ENCODE data around the gene XXYLT1.

The XXYLT1 gene

GRCh38 chr3:195266428-195266827 is 4.5 kb downstream of the XXYLT1 start:
- DNase-seq: no peak

GRCh38 chr3:195265363-195265976 is 5.5 kb downstream of the XXYLT1 start:
- DNase-seq: no peak

GRCh38 chr3:195263925-195264600 is 6.9 kb downstream of the XXYLT1 start:
- DNase-seq: no peak

GRCh38 chr3:195263193-195263924 is 7.6 kb downstream of the XXYLT1 start:
- peak; percentile 59 for DNase-seq

- DNase-seq: no peak
Observed at GRCh38 chr3:195261925-195262324, 9.0 kb downstream of the XXYLT1 start.

- DNase-seq: peak; percentile 71
Observed at GRCh38 chr3:195260280-195260905, 10.6 kb downstream of the XXYLT1 start.

GRCh38 chr3:195259475-195260279 is 11.3 kb downstream of the XXYLT1 start:
- DNase-seq: peak; percentile 76

- no peak for DNase-seq
Observed at GRCh38 chr3:195259154-195259474, 11.8 kb downstream of the XXYLT1 start.

GRCh38 chr3:195258449-195259153 is 12.4 kb downstream of the XXYLT1 start:
- DNase-seq: no peak

GRCh38 chr3:195257454-195258448 is 13.2 kb downstream of the XXYLT1 start:
- no peak for DNase-seq

- no peak for DNase-seq
Observed at GRCh38 chr3:195256639-195257453, 14.1 kb downstream of the XXYLT1 start.

GRCh38 chr3:195255571-195256501 is 15.1 kb downstream of the XXYLT1 start:
- no peak for DNase-seq

- no peak for DNase-seq
Observed at GRCh38 chr3:195255176-195255500, 15.8 kb downstream of the XXYLT1 start.

- DNase-seq: no peak
Observed at GRCh38 chr3:195254454-195255175, 16.3 kb downstream of the XXYLT1 start.

- DNase-seq: no peak
Observed at GRCh38 chr3:195253923-195254432, 17.0 kb downstream of the XXYLT1 start.

GRCh38 chr3:195251336-195252065 is 19.5 kb downstream of the XXYLT1 start:
- no peak for DNase-seq
